ENCODE measurements around the gene AP3S2.

AP3S2 gene

DNA sequence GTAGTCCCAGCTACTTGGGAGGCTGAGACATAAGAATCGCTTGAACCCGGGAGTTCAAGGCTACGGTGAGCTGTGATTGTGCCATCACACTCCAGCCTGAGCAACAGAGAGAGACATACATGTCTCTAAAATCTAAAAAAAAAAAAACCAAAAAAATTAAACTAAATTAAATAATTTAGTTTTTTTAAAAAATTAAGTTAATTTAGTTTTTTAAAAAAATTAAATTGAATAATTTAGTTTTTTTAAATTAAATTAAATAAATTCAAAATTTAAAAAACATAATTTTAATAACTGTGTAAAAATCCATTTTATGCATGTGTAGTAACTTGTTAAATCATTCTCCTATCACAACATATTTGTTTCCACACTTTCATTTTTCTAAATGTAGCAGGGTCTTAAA is 39.1 kb upstream of the AP3S2 start:
- no peaks in the 10 kb centered on the region for H3K9me2 ChIP-seq (replicated peaks; ENCODE audit: insufficient read depth, low read length)
- no peak overlapping the region for H2AFZ ChIP-seq (ENCODE audit: low read length)
- no peaks in the 10 kb centered on the region for H3K9me3 ChIP-seq (replicated peaks; ENCODE audit: insufficient read depth, low read length)
- H3K79me2 ChIP-seq (ENCODE audit: low read length): no peaks in the 10 kb centered on the region
- no peak for TF ChIP-seq EZH2phosphoT487 (IDR thresholded peaks at IDR 0.05; ENCODE audit: low read length)
- TF ChIP-seq EZH2 (optimal IDR thresholded peaks at IDR 0.05; ENCODE audit: low read depth, low read length): no peak
- TF ChIP-seq, protein P1, sequence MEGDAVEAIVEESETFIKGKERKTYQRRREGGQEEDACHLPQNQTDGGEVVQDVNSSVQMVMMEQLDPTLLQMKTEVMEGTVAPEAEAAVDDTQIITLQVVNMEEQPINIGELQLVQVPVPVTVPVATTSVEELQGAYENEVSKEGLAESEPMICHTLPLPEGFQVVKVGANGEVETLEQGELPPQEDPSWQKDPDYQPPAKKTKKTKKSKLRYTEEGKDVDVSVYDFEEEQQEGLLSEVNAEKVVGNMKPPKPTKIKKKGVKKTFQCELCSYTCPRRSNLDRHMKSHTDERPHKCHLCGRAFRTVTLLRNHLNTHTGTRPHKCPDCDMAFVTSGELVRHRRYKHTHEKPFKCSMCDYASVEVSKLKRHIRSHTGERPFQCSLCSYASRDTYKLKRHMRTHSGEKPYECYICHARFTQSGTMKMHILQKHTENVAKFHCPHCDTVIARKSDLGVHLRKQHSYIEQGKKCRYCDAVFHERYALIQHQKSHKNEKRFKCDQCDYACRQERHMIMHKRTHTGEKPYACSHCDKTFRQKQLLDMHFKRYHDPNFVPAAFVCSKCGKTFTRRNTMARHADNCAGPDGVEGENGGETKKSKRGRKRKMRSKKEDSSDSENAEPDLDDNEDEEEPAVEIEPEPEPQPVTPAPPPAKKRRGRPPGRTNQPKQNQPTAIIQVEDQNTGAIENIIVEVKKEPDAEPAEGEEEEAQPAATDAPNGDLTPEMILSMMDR (IDR thresholded peaks at IDR 0.05; ENCODE audit: low read length): no peak
- no peak overlapping the region for H3K4me3 ChIP-seq (ENCODE audit: low read length)
- no peak overlapping the region for H3K4me2 ChIP-seq (ENCODE audit: low read depth, low read length)
- DNase-seq: no peak
- H3F3A ChIP-seq (ENCODE audit: insufficient read depth, low read length): no peaks in the 10 kb centered on the region
- peaks cover 4% of the 10 kb centered on the region; the same call in 1 of the 2 replicates for H3K4me1 ChIP-seq (ENCODE audit: low read length)
- H3K9ac ChIP-seq (ENCODE audit: low read length): no peak overlapping the region
- H3K36me3 ChIP-seq (replicated peaks; ENCODE audit: insufficient read depth, low read length): no peaks in the 10 kb centered on the region
- no peaks in the 10 kb centered on the region for H3K27me3 ChIP-seq (replicated peaks; ENCODE audit: insufficient read depth, low read length)
- H3K27ac ChIP-seq (ENCODE audit: low read length): no peak overlapping the region
- H4K20me1 ChIP-seq (ENCODE audit: insufficient read depth, low read length): no peaks in the 10 kb centered on the region

DNA sequence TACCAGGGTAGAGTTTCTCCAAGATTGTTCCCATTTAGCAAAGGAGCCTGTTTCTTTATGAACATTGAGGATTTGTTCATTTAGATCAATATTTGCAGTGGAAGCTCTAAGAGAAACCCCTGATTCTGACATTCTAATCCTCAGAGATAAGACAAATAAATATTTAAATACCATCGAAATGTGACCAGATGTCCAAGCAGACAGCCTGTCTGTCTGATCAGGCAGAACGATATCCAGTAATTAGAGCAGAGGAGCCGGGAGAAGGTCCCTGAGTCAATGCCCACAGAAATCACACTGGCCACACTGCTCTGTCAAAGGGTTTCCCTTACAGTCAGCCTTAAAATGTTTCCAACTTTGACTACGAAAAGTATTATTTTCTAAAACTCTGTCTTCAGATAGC is 34.6 kb upstream of the AP3S2 start:
- Histone ChIP-seq H3K79me2 (ENCODE audit: low read length) (no peaks in the 10 kb centered on the region), H2AFZ (ENCODE audit: low read length) (no peak overlapping the region), H3K4me1 (ENCODE audit: low read length) (no peaks in the 10 kb centered on the region), H3K36me3 (replicated peaks; ENCODE audit: insufficient read depth, low read length) (no peaks in the 10 kb centered on the region), H4K20me1 (ENCODE audit: insufficient read depth, low read length) (no peaks in the 10 kb centered on the region), H3K9ac (ENCODE audit: low read length) (no peak overlapping the region), H3K27me3 (replicated peaks; ENCODE audit: insufficient read depth, low read length) (no peaks in the 10 kb centered on the region), H3K9me3 (replicated peaks; ENCODE audit: insufficient read depth, low read length) (no peaks in the 10 kb centered on the region), H3K4me2 (ENCODE audit: low read depth, low read length) (no peak overlapping the region), H3K27ac (ENCODE audit: low read length) (no peak overlapping the region), H3K4me3 (ENCODE audit: low read length) (no peak overlapping the region), H3F3A (ENCODE audit: insufficient read depth, low read length) (no peaks in the 10 kb centered on the region), H3K9me2 (replicated peaks; ENCODE audit: insufficient read depth, low read length) (no peaks in the 10 kb centered on the region)
- no peak for DNase-seq
- TF ChIP-seq EZH2phosphoT487 (IDR thresholded peaks at IDR 0.05; ENCODE audit: low read length) (no peak), EZH2 (optimal IDR thresholded peaks at IDR 0.05; ENCODE audit: low read depth, low read length) (no peak)
- TF ChIP-seq, protein P1 (IDR thresholded peaks at IDR 0.05; ENCODE audit: low read length): no peak

- Histone ChIP-seq H3K27ac (ENCODE audit: low read length) (no peak overlapping the region), H3K4me2 (ENCODE audit: low read depth, low read length) (no peak overlapping the region), H3K9me3 (replicated peaks; ENCODE audit: insufficient read depth, low read length) (no peaks in the 10 kb centered on the region), H3K27me3 (replicated peaks; ENCODE audit: insufficient read depth, low read length) (no peaks in the 10 kb centered on the region), H4K20me1 (ENCODE audit: insufficient read depth, low read length) (no peaks in the 10 kb centered on the region), H3K9me2 (replicated peaks; ENCODE audit: insufficient read depth, low read length) (no peaks in the 10 kb centered on the region), H3F3A (ENCODE audit: insufficient read depth, low read length) (no peaks in the 10 kb centered on the region), H3K4me1 (ENCODE audit: low read length) (no peaks in the 10 kb centered on the region), H3K79me2 (ENCODE audit: low read length) (no peaks in the 10 kb centered on the region), H2AFZ (ENCODE audit: low read length) (no peak overlapping the region), H3K36me3 (replicated peaks; ENCODE audit: insufficient read depth, low read length) (no peaks in the 10 kb centered on the region), H3K4me3 (ENCODE audit: low read length) (no peak overlapping the region), H3K9ac (ENCODE audit: low read length) (no peak overlapping the region)
- TF ChIP-seq, protein P1 (IDR thresholded peaks at IDR 0.05; ENCODE audit: low read length): no peak
- TF ChIP-seq EZH2 (optimal IDR thresholded peaks at IDR 0.05; ENCODE audit: low read depth, low read length) (no peak), EZH2phosphoT487 (IDR thresholded peaks at IDR 0.05; ENCODE audit: low read length) (no peak)
- DNase-seq: no peak
Observed at GRCh38 chr15:89926158-89926557, 32.4 kb upstream of the AP3S2 start.
